Stimulated activated CD4-positive, alpha-beta T cell treated with anti-CD3 and anti-CD28 coated beads, Interleukin-1b, Interleukin-23, amount 100 ng/mL, for 24 hours (primary cell): ENCODE data around the gene KRI1.
"Not testable (repeated sequence)": the region's sequence is repeated elsewhere in the genome, so short reads cannot be mapped to it uniquely, and the experiment has no call there.

ENCODE experiments used
- DNase-seq, 4 experiments: peaks; one replicate each; pipeline ENCODE4 v3.0.0-alpha.2; 2020; ENCODE audit warnings: low read depth in 4 of 4, low spot score in 1 of 4

The KRI1 gene

GRCh38 chr19:10550336-10550735 lies 15.5 kb downstream of the KRI1 start:
- DNase-seq: no peak

- no peak for DNase-seq
Measured at GRCh38 chr19:10549733-10550132, 16.1 kb downstream of the KRI1 start.

GRCh38 chr19:10548746-10549276 lies 17.0 kb downstream of the KRI1 start:
- no peak for DNase-seq

GRCh38 chr19:10546817-10547216 lies 19.0 kb downstream of the KRI1 start:
- no peak for DNase-seq

GRCh38 chr19:10544753-10545251 lies 21.0 kb downstream of the KRI1 start:
- no peak for DNase-seq

GRCh38 chr19:10544242-10544752 lies 21.5 kb downstream of the KRI1 start:
- no peak for DNase-seq

GRCh38 chr19:10543420-10544241 lies 22.2 kb downstream of the KRI1 start, which contains the start of gene ATG4D:
ATG4D (plus strand) TSS chr19:10543904; CDS start chr19:10544091, 187 bp downstream.
- DNase-seq: peak; percentile 58 to 75 (median 71)

GRCh38 chr19:10543059-10543419 lies 22.8 kb downstream of the KRI1 start:
- DNase-seq: no peak

- not testable (repeated sequence) for DNase-seq
Measured at GRCh38 chr19:10539016-10539415, 26.8 kb downstream of the KRI1 start.

GRCh38 chr19:10538204-10538983 lies 27.4 kb downstream of the KRI1 start:
- no peak for DNase-seq

- no peak for DNase-seq
Measured at GRCh38 chr19:10537668-10538067, 28.1 kb downstream of the KRI1 start.

- DNase-seq: no peak
Measured at GRCh38 chr19:10535613-10536012, 30.2 kb downstream of the KRI1 start.

GRCh38 chr19:10533646-10534386 lies 32.0 kb downstream of the KRI1 start:
- no peak for DNase-seq

GRCh38 chr19:10532457-10532856 lies 33.4 kb downstream of the KRI1 start:
- DNase-seq: no peak

- DNase-seq: not testable (repeated sequence)
Measured at GRCh38 chr19:10526887-10527286, 38.9 kb downstream of the KRI1 start.

- no peak for DNase-seq
Measured at GRCh38 chr19:10525636-10526035, 40.2 kb downstream of the KRI1 start.

- no peak for DNase-seq
Measured at GRCh38 chr19:10523135-10523636, 42.6 kb downstream of the KRI1 start.

- no peak for DNase-seq
Measured at GRCh38 chr19:10521461-10522171, 44.2 kb downstream of the KRI1 start.

GRCh38 chr19:10520652-10521318 lies 45.0 kb downstream of the KRI1 start:
- no peak for DNase-seq
